GM12878 (cell line): ENCODE measurements around the gene CHTOP. TPM values are rescaled to one million over a fixed set of nuclear protein-coding genes. Genes with fewer than 3 reads are reported as not detected.

Source experiments
- ATAC-seq: fragments of 200-7000 bp; cut with Tn5 transposase; 3 replicates; pipeline ENCODE4 v1.9.1; 2020; ENCODE audit warnings: mild to moderate bottlenecking, moderate library complexity
- BruUV-seq: library from RNA; stranded (reverse); fragments of 400-500 nt; replicated peaks from 2 replicates; lab custom pipeline; 2021; lab: Mats Ljungman, UMichigan
- CTCF ChIA-PET: fragments of 300-600 bp; sonication (Branson Sonifier 250); formaldehyde crosslinking; extraction: SDS; loops from one replicate; lab custom pipeline; 2021; ENCODE audit warnings: inconsistent platforms; lab: Yijun Ruan, JAX
- POLR2A ChIA-PET: fragments of 350-600 bp; formaldehyde crosslinking; extraction: SDS; loops from one replicate; lab custom pipeline; 2021; ENCODE audit warnings: inconsistent platforms; lab: Charles Lee
- RAD21 ChIA-PET: fragments of 300-600 bp; sonication (Branson Sonifier 250); formaldehyde crosslinking; loops from one replicate; lab custom pipeline; 2023; ENCODE audit warnings: antibody characterized with exemption; ENCODE audit not compliant: unreplicated experiment; lab: Charles Lee
- SMC1A ChIA-PET: fragments of 300-600 bp; sonication (Branson Sonifier 250); formaldehyde crosslinking; loops from one replicate; lab custom pipeline; 2023; ENCODE audit not compliant: unreplicated experiment, uncharacterized antibody; lab: Charles Lee
- DNase-seq: peaks from one replicate; pipeline ENCODE4 v3.0.0-alpha.2; 2011; ENCODE audit warnings: low read depth, low spot score
- FAIRE-seq: peaks from 3 replicates; lab custom pipeline; 2011; peaks lifted over from hg19 to GRCh38; lab: Jason Lieb, UNC
- H2AFZ ChIP-seq: 2 replicates; pipeline ENCODE4 v1.6.0; 2011; ENCODE audit warnings: low read depth, low read length, control low read depth; ENCODE audit not compliant: control insufficient read depth
- H3K27ac ChIP-seq: 2 replicates; pipeline ENCODE4 v1.5.1; 2011; ENCODE audit warnings: control low read depth; ENCODE audit not compliant: control insufficient read depth, insufficient read depth
- H3K27me3 ChIP-seq, 2 experiments: replicated peaks in 1 of 2; 2 replicates each; pipeline versions ENCODE4 v1.6.0 to v1.6.1; 2011; ENCODE audit warnings: low read length in 1 of 2; ENCODE audit not compliant: control insufficient read depth in 2 of 2, insufficient read depth in 2 of 2
- H3K36me3 ChIP-seq, 2 experiments: 2 replicates each; pipeline ENCODE4 v1.5.1; 2011; ENCODE audit warnings: low read length in 1 of 2; ENCODE audit not compliant: control insufficient read depth in 2 of 2, insufficient read depth in 2 of 2
- H3K4me1 ChIP-seq: 2 replicates; pipeline ENCODE4 v1.6.1; 2011; ENCODE audit warnings: mild to moderate bottlenecking, low read length, moderate library complexity, mixed read lengths; ENCODE audit not compliant: control insufficient read depth, insufficient read depth
- H3K4me2 ChIP-seq: 2 replicates; pipeline ENCODE4 v1.6.0; 2011; ENCODE audit warnings: control low read depth; ENCODE audit not compliant: control insufficient read depth, insufficient read depth
- H3K4me3 ChIP-seq: fragments of 200-600 bp; sonication (generic); 2 replicates; pipeline ENCODE4 v1.5.1; 2016
- H3K79me2 ChIP-seq: 2 replicates; pipeline ENCODE4 v1.6.0; 2011; ENCODE audit warnings: low read length; ENCODE audit not compliant: control insufficient read depth, insufficient read depth
- H3K9ac ChIP-seq: 2 replicates; pipeline ENCODE4 v1.8.0; 2011; ENCODE audit warnings: low read length, control low read depth, mixed read lengths; ENCODE audit not compliant: control insufficient read depth, insufficient read depth
- H3K9me3 ChIP-seq: replicated peaks from 3 replicates; pipeline ENCODE4 v1.5.1; 2011; ENCODE audit warnings: mild to moderate bottlenecking, low read length; ENCODE audit not compliant: control insufficient read depth, insufficient read depth
- H4K20me1 ChIP-seq: 2 replicates; pipeline ENCODE4 v1.6.0; 2011; ENCODE audit not compliant: control insufficient read depth, insufficient read depth
- CBX3 ChIP-seq: fragments of 200-600 bp; sonication (generic); IDR thresholded peaks from 2 replicates; pipeline ENCODE4 v1.6.1; 2016; ENCODE audit warnings: low read depth, borderline replicate concordance
- HCFC1 ChIP-seq: fragments of 150-350 bp; IDR thresholded peaks from 2 replicates; pipeline ENCODE4 v1.6.1; 2014; ENCODE audit warnings: low read length
- NFIC ChIP-seq: IDR thresholded peaks from 2 replicates; pipeline ENCODE4 v1.6.1; 2012; ENCODE audit warnings: low read depth, mild to moderate bottlenecking, inconsistent platforms, low read length, moderate library complexity
- ZNF24 ChIP-seq: fragments of 450-650 bp; IDR thresholded peaks from 2 replicates; pipeline ENCODE4 v1.6.1; 2017; ENCODE audit warnings: antibody characterized with exemption, mild to moderate bottlenecking
- WGBS: methylation state at CpG from one replicate; pipeline ENCODE4 v1.1.6; 2016; ENCODE audit warnings: low lambda C conversion rate; ENCODE audit not compliant: insufficient replicate concordance, insufficient coverage; ENCODE audit errors: missing lambda C conversion rate; 5-methylcytosine and 5-hydroxymethylcytosine counted together
- in situ Hi-C: fragments of 300-500 bp; cut with MboI; formaldehyde crosslinking; loops from 9 replicates; pipeline ENCODE4 v1.14.3; 2018; ENCODE audit warnings: mixed read lengths
- intact Hi-C: fragments of 100-400 bp; cut with micrococcal nuclease; formaldehyde crosslinking; loops from one replicate; pipeline ENCODE4 v1.14.2; 2022; ENCODE audit not compliant: unreplicated experiment
- polyA plus RNA-seq, 11 experiments: library from polyadenylated mRNA; depleted of rRNA in 4 of 11; unstranded in 6 of 11; stranded (reverse) in 5 of 11; fragments of >200 nt; fragmentation: Nextera tagmentation in 4 of 11; fragmentation: Illumina TruSeq in 1 of 11; extraction: Ambion mirVana in 4 of 11; extraction: Trizol in 1 of 11; gene quantifications; 1 replicate in 1 of 11; 2 replicates in 10 of 11; pipeline versions ENCODE4 v1.2.1 to v1.2.3, GENCODE V29; 2011 to 2016; ENCODE audit warnings: inconsistent platforms in 2 of 11, missing spikeins in 2 of 11, low read depth in 1 of 11
- total RNA-seq, 4 experiments: library from RNA; depleted of rRNA in 3 of 4; stranded (reverse); fragments of >200 nt in 3 of 4; fragmentation: Illumina TruSeq in 1 of 4; extraction: Trizol in 1 of 4; gene quantifications; 2 replicates each; pipeline versions ENCODE4 v1.2.1 to v1.2.3, GENCODE V29; 2013 to 2021
- TF ChIP-seq, protein P1 (sequence below): fragments of 450-650 bp; IDR thresholded peaks from 2 replicates; pipeline ENCODE4 v1.6.1; 2017; ENCODE audit warnings: low read depth, mild to moderate bottlenecking, moderate library complexity
- TF ChIP-seq, protein P2 (sequence below): fragments of 450-650 bp; IDR thresholded peaks from 2 replicates; pipeline ENCODE4 v1.6.1; 2018; ENCODE audit warnings: borderline replicate concordance, mild to moderate bottlenecking; ENCODE audit not compliant: partially characterized antibody

The CHTOP gene
- total and polyA plus RNA-seq, 10 of the 15 experiments (the other 5 are each of a cell fraction or from before 2014, with no cell fraction given): 8.4 to 93.8 (median 52.3) TPM

DNA sequence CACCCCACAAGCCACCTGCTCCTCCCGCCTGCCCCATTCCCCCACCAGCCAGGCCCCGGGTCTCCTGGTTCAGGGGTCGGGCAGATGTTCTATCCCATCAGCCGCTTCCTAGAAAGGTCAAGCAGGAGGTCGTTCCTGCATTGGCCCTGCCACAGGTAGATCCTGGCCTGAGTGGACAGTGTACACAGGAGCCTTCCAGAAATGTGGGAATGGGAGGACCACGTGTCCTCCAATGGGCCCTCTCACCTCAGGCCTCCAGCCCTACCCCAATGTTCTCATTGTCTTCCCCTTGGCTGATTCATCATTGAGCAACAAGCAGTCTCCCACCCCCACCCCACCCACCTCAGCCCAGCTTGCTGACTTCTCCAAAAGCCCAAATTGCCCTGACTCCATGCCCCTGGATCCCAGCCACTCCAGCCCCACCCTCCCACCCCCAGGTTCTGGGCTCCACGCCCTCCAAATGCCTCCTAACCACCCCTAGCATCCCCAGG, 23.0 kb upstream of the CHTOP start (continued):
- TF ChIP-seq, protein P1, sequence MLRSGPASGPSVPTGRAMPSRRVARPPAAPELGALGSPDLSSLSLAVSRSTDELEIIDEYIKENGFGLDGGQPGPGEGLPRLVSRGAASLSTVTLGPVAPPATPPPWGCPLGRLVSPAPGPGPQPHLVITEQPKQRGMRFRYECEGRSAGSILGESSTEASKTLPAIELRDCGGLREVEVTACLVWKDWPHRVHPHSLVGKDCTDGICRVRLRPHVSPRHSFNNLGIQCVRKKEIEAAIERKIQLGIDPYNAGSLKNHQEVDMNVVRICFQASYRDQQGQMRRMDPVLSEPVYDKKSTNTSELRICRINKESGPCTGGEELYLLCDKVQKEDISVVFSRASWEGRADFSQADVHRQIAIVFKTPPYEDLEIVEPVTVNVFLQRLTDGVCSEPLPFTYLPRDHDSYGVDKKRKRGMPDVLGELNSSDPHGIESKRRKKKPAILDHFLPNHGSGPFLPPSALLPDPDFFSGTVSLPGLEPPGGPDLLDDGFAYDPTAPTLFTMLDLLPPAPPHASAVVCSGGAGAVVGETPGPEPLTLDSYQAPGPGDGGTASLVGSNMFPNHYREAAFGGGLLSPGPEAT: no peak

DNA sequence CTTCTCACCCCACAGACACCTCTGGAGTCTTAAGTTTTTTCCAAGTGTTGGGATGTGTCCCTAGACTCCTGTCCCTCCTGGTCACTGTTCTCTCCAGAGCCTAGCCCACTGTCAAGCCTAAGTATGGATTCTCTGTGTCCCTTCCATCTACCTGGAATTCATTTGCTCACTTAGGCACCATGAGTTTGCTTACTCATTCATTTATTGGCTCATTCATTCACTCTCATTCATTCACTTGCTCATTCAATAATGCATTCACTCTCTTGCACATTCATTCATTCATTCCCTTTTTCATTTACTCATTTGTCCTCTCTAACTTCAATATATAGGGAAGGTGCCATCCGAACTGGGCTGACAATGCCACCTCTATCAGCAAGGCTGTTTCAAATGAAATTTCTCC, 22.5 kb upstream of the CHTOP start:
- ATAC-seq: no peak
- H3K9me3 ChIP-seq: no peaks in the 10 kb centered on the region
- H3K79me2 ChIP-seq: no peaks in the 10 kb centered on the region
- POLR2A ChIA-PET: no interaction called here
- H3K9ac ChIP-seq: no peak overlapping the region
- peaks cover 7% of the 10 kb centered on the region for H3K4me1 ChIP-seq
- no peak overlapping the region for H3K4me2 ChIP-seq
- H3K36me3 ChIP-seq: no peaks in the 10 kb centered on the region
- TF ChIP-seq ZNF24 (0 out of 2 replicates have a peak, but pooled peaks have one; percentile 31), CBX3 (no peak), NFIC (no peak), HCFC1 (no peak)
- TF ChIP-seq, protein P2, sequence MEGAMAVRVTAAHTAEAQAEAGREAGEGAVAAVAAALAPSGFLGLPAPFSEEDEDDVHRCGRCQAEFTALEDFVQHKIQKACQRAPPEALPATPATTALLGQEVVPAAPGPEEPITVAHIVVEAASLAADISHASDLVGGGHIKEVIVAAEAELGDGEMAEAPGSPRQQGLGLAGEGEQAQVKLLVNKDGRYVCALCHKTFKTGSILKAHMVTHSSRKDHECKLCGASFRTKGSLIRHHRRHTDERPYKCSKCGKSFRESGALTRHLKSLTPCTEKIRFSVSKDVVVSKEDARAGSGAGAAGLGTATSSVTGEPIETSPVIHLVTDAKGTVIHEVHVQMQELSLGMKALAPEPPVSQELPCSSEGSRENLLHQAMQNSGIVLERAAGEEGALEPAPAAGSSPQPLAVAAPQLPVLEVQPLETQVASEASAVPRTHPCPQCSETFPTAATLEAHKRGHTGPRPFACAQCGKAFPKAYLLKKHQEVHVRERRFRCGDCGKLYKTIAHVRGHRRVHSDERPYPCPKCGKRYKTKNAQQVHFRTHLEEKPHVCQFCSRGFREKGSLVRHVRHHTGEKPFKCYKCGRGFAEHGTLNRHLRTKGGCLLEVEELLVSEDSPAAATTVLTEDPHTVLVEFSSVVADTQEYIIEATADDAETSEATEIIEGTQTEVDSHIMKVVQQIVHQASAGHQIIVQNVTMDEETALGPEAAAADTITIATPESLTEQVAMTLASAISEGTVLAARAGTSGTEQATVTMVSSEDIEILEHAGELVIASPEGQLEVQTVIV: no peak
- no peak for FAIRE-seq
- intact Hi-C loops: no loop called here
- SMC1A ChIA-PET: no interaction called here
- CTCF ChIA-PET: interaction anchor here (0.7 kb wide), 1 partner anchor 39 kb away, joined by 3 read pairs; no protein-coding TSS in a partner anchor
- no peaks in the 10 kb centered on the region for H4K20me1 ChIP-seq
- no peak overlapping the region for H3K4me3 ChIP-seq
- no TSS peak for BruUV-seq
- DNase-seq: no peak
- no peak overlapping the region for H2AFZ ChIP-seq
- no peaks in the 10 kb centered on the region for H3K27me3 ChIP-seq
- RAD21 ChIA-PET: no interaction called here
- 33% methylated on average over 1 of the region's 1 CpG for WGBS
- no peak overlapping the region for H3K27ac ChIP-seq
- in situ Hi-C loops: no loop called here
